PFSK-1 (cell line): ENCODE data around the gene ESPNL.

ENCODE experiments used
- FOXP2 ChIP-seq: optimal IDR thresholded peaks from 2 replicates; pipeline ENCODE3; 2011; ENCODE audit warnings: borderline replicate concordance, control low read depth, inconsistent platforms; ENCODE audit not compliant: insufficient read depth; ENCODE audit errors: extremely low read length, extremely low read depth
- POLR2AphosphoS5 ChIP-seq: IDR thresholded peaks from 2 replicates; pipeline ENCODE4 v1.6.1; 2012; ENCODE audit warnings: low read depth, mild to moderate bottlenecking, control low read depth, low read length, moderate library complexity
- SIN3A ChIP-seq: IDR thresholded peaks from 2 replicates; pipeline ENCODE4 v1.6.1; 2012; ENCODE audit warnings: mild to moderate bottlenecking, low read length, moderate library complexity, borderline replicate concordance; ENCODE audit not compliant: insufficient read depth
- TAF1 ChIP-seq: IDR thresholded peaks from 2 replicates; pipeline ENCODE4 v1.6.1; 2012; ENCODE audit warnings: low read length, control low read depth, borderline replicate concordance; ENCODE audit not compliant: insufficient read depth
- TF ChIP-seq, protein P1 (sequence below), 2 experiments: IDR thresholded peaks; 2 replicates each; pipeline versions ENCODE4 v1.6.1 to v1.8.0; 2011 to 2012; ENCODE audit warnings: low read depth in 2 of 2, low read length in 2 of 2, control low read depth in 1 of 2, inconsistent platforms in 1 of 2, mild to moderate bottlenecking in 1 of 2, moderate library complexity in 1 of 2; ENCODE audit not compliant: insufficient read depth in 1 of 2

ESPNL gene

DNA sequence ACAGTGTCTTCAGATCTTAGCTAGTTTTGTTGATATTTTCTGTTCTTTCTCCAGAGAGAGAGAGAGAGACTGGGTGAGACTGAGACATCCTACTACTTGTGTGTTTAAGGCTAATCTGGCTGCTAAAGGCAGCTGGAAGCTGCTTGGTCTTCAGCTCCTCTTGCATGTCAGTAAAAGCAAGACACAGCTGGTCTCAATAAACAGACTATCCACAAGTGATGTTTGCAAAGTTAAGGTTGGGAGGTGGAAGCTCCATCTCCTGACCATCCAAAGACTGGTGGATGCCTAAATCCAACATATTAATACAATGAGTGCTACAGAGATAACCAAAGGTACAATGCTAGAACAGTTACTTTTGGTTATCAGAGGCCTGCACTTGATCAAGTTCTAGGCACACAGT, 76.5 kb downstream of the ESPNL start:
- TF ChIP-seq SIN3A = no peak
- no peak for TF ChIP-seq POLR2AphosphoS5
- no peak for TF ChIP-seq TAF1
- TF ChIP-seq, protein P1, sequence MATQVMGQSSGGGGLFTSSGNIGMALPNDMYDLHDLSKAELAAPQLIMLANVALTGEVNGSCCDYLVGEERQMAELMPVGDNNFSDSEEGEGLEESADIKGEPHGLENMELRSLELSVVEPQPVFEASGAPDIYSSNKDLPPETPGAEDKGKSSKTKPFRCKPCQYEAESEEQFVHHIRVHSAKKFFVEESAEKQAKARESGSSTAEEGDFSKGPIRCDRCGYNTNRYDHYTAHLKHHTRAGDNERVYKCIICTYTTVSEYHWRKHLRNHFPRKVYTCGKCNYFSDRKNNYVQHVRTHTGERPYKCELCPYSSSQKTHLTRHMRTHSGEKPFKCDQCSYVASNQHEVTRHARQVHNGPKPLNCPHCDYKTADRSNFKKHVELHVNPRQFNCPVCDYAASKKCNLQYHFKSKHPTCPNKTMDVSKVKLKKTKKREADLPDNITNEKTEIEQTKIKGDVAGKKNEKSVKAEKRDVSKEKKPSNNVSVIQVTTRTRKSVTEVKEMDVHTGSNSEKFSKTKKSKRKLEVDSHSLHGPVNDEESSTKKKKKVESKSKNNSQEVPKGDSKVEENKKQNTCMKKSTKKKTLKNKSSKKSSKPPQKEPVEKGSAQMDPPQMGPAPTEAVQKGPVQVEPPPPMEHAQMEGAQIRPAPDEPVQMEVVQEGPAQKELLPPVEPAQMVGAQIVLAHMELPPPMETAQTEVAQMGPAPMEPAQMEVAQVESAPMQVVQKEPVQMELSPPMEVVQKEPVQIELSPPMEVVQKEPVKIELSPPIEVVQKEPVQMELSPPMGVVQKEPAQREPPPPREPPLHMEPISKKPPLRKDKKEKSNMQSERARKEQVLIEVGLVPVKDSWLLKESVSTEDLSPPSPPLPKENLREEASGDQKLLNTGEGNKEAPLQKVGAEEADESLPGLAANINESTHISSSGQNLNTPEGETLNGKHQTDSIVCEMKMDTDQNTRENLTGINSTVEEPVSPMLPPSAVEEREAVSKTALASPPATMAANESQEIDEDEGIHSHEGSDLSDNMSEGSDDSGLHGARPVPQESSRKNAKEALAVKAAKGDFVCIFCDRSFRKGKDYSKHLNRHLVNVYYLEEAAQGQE (IDR thresholded peaks at IDR 0.05; ENCODE audit: insufficient read depth in 1 of 2, low read depth in 2 of 2, low read length in 2 of 2) = no peak
- TF ChIP-seq FOXP2 = no peak

DNA sequence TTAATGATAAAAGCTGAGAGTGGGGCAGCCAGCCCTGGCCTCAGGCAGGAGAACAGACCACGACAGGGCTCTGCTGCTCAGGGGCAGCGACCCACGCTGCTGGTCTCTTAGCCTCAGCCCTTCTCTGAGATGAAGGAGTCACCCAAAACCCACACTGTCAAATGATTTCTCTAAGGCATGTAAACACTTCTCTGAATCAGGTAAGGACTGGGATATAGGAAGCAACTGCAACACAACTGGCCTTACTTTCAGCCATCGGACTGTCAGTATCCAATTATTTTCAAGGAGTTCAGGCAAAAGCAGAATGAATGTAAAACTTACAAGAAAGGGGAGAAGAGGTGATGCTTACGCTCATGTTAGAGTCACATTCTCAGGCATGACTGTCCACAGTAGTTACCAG, 80.4 kb downstream of the ESPNL start:
- TF ChIP-seq SIN3A (no peak), TAF1 (no peak), FOXP2 (no peak), POLR2AphosphoS5 (no peak)
- TF ChIP-seq, protein P1 (IDR thresholded peaks at IDR 0.05; ENCODE audit: insufficient read depth in 1 of 2, low read depth in 2 of 2, low read length in 2 of 2) = no peak

DNA sequence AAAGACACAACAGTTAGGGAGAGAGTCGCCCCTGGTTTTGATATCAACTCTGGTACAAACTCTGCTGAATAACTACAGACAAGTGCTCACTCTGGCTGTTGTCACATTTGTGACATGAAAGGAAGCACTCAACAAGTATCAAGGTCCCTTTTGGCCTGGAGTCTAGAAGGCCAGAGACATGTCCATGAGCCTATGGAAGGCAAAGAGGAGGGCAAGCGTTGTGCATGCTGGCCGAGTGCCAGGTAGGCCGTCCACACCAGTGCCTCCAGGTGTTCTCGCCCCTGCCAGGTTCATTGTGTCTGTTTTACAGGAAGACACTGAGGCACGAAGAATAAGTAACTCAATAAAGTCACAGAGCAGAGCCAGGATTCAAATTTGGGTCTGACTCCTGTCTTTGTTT, 82.2 kb downstream of the ESPNL start:
- TF ChIP-seq POLR2AphosphoS5 = no peak
- TF ChIP-seq, protein P1 (IDR thresholded peaks at IDR 0.05; ENCODE audit: insufficient read depth in 1 of 2, low read depth in 2 of 2, low read length in 2 of 2) = no peak
- TF ChIP-seq TAF1 = no peak
- TF ChIP-seq SIN3A = no peak
- no peak for TF ChIP-seq FOXP2
